K562 (cell line): ENCODE measurements around the gene ZSWIM6. TPM values are rescaled to one million over a fixed set of nuclear protein-coding genes. Genes with fewer than 3 reads are reported as not detected.

Experiments used
- ATAC-seq: fragments of 200-7000 bp; cut with Tn5 transposase; 3 replicates; pipeline ENCODE4 v1.9.1; 2020; ENCODE audit warnings: moderate library complexity
- BruUV-seq: library from RNA; stranded (reverse); fragments of 400-500 nt; replicated peaks from 2 replicates; lab custom pipeline; 2021; lab: Mats Ljungman, UMichigan
- CTCF ChIA-PET: fragments of 300-600 bp; formaldehyde crosslinking; extraction: SDS; loops from one replicate; lab custom pipeline; 2021; ENCODE audit warnings: low intra/inter-chr PET ratio; lab: Yijun Ruan, JAX
- POLR2A ChIA-PET: fragments of 300-600, 350-650 bp; sonication (Branson Sonifier 250); formaldehyde crosslinking; extraction: SDS; loops from one replicate; lab custom pipeline; 2021; ENCODE audit warnings: antibody characterized with exemption, inconsistent platforms; lab: Yijun Ruan, JAX
- DNase-seq, 4 experiments: peaks; one replicate each; pipeline versions ENCODE4 v3.0.0 to v3.0.0-alpha.2; 2011 to 2018; ENCODE audit warnings: low spot score in 3 of 4, mixed read lengths in 3 of 4; ENCODE audit errors: extremely low read depth in 1 of 4
- FAIRE-seq: peaks from 2 replicates; lab custom pipeline; 2011; peaks lifted over from hg19 to GRCh38; lab: Jason Lieb, UNC
- H2AFZ ChIP-seq: 2 replicates; pipeline ENCODE4 v1.6.0; 2011; ENCODE audit warnings: low read depth, low read length, control low read depth, inconsistent platforms
- H3K27ac ChIP-seq: fragments of 200-600 bp; 3 replicates; pipeline ENCODE4 v1.8.0; 2011; ENCODE audit warnings: low read depth, mild to moderate bottlenecking, control low read depth, inconsistent platforms, low read length, moderate library complexity, mixed read lengths; ENCODE audit errors: extremely low read depth
- H3K27me3 ChIP-seq, 2 experiments: fragments of 300-600 bp in 1 of 2; 2 replicates in 1 of 2; 3 replicates in 1 of 2; pipeline versions ENCODE4 v1.6.0 to v1.8.0; 2011; ENCODE audit warnings: inconsistent platforms in 2 of 2, low read length in 2 of 2, mild to moderate bottlenecking in 1 of 2, mixed read lengths in 1 of 2, moderate library complexity in 1 of 2; ENCODE audit not compliant: control insufficient read depth in 2 of 2, insufficient read depth in 2 of 2
- H3K36me3 ChIP-seq: fragments of 300-600 bp; 3 replicates; pipeline ENCODE4 v1.8.0; 2011; ENCODE audit warnings: mild to moderate bottlenecking, low read length, inconsistent platforms; ENCODE audit not compliant: control insufficient read depth, insufficient read depth
- H3K4me1 ChIP-seq, 2 experiments: fragments of 200-600 bp in 1 of 2; replicated peaks in 1 of 2; 2 replicates in 1 of 2; 3 replicates in 1 of 2; pipeline versions ENCODE4 v1.5.1 to v1.8.0; 2011; ENCODE audit warnings: inconsistent platforms in 2 of 2, low read length in 2 of 2, mild to moderate bottlenecking in 1 of 2, mixed read lengths in 1 of 2, moderate library complexity in 1 of 2; ENCODE audit not compliant: control insufficient read depth in 2 of 2, insufficient read depth in 2 of 2
- H3K4me2 ChIP-seq: 2 replicates; pipeline ENCODE4 v1.6.1; 2011; ENCODE audit warnings: low read length, control low read depth, inconsistent platforms, mixed read lengths; ENCODE audit not compliant: insufficient read depth
- H3K4me3 ChIP-seq: fragments of 200-600 bp; sonication (generic), shearing (Covaris generic); 2 replicates; pipeline ENCODE4 v1.5.1; 2016; ENCODE audit warnings: control low read depth, inconsistent platforms
- H3K79me2 ChIP-seq: fragments of 200-600 bp; 3 replicates; pipeline ENCODE4 v1.8.0; 2011; ENCODE audit warnings: low read length, inconsistent platforms; ENCODE audit not compliant: control insufficient read depth, insufficient read depth
- H3K9ac ChIP-seq, 2 experiments: 2 replicates each; pipeline versions ENCODE4 v1.6.0 to v1.6.1; 2011; ENCODE audit warnings: low read depth in 2 of 2, low read length in 2 of 2, control low read depth in 1 of 2, inconsistent platforms in 1 of 2, mild to moderate bottlenecking in 1 of 2, mixed read lengths in 1 of 2; ENCODE audit not compliant: insufficient read depth in 1 of 2
- H3K9me1 ChIP-seq: one replicate; pipeline ENCODE4 v1.6.0; 2011; ENCODE audit warnings: inconsistent platforms, mild to moderate bottlenecking, low read length, moderate library complexity; ENCODE audit not compliant: control insufficient read depth, insufficient read depth
- H3K9me3 ChIP-seq: replicated peaks from 2 replicates; pipeline ENCODE4 v1.5.1; 2011; ENCODE audit warnings: low read depth, low read length, inconsistent platforms; ENCODE audit not compliant: control insufficient read depth, insufficient read depth
- H4K20me1 ChIP-seq: replicated peaks from 2 replicates; pipeline ENCODE4 v1.6.1; 2011; ENCODE audit warnings: low read length, inconsistent platforms, mixed read lengths; ENCODE audit not compliant: control insufficient read depth, insufficient read depth
- ARID3A ChIP-seq: IDR thresholded peaks from 2 replicates; pipeline ENCODE4 v1.6.1; 2012; ENCODE audit warnings: low read depth, low read length, improper control_type of control experiment, borderline replicate concordance
- CAMTA2 ChIP-seq: fragments of 250-450 bp; sonication (Bioruptor Pico); conservative IDR thresholded peaks from 2 replicates; pipeline ENCODE4 v1.5.1; 2022
- HNRNPLL ChIP-seq: fragments of 200-400 bp; formaldehyde crosslinking; IDR thresholded peaks from 2 replicates; pipeline ENCODE4 v1.6.1; 2017; ENCODE audit warnings: low read length, low read depth, mild to moderate bottlenecking; ENCODE audit not compliant: poor library complexity, severe bottlenecking
- ZNF133 ChIP-seq: fragments of 250-450 bp; sonication (Bioruptor Pico); IDR thresholded peaks from 2 replicates; pipeline ENCODE4 v1.4.0; 2020; ENCODE audit warnings: mild to moderate bottlenecking
- WGBS: fragments of 100-300 bp; shearing (Covaris generic); methylation state at CpG from one replicate; pipeline ENCODE4 v1.1.6; 2016; ENCODE audit warnings: low coverage, mixed read lengths; ENCODE audit not compliant: insufficient coverage; ENCODE audit errors: missing lambda C conversion rate; 5-methylcytosine and 5-hydroxymethylcytosine counted together
- in situ Hi-C: fragments of 300-500 bp; cut with MboI; formaldehyde crosslinking; loops from 4 replicates; pipeline ENCODE4 v1.15.0; 2018; ENCODE audit warnings: inconsistent platforms, mixed read lengths
- intact Hi-C: fragments of 100-400 bp; cut with micrococcal nuclease; formaldehyde crosslinking; loops from 2 replicates; pipeline ENCODE4 v1.14.2; 2022
- polyA plus RNA-seq, 8 experiments: library from polyadenylated mRNA; depleted of rRNA in 4 of 8; stranded (reverse) in 5 of 8; unstranded in 3 of 8; fragments of >200 nt; fragmentation: Nextera tagmentation in 2 of 8; fragmentation: Illumina TruSeq in 1 of 8; extraction: Ambion mirVana in 2 of 8; extraction: Trizol in 1 of 8; gene quantifications; 2 replicates each; pipeline versions ENCODE4 v1.2.1 to v1.2.3, GENCODE V29; 2011 to 2014; ENCODE audit warnings: inconsistent platforms in 1 of 8, missing spikeins in 1 of 8
- total RNA-seq, 7 experiments: library from RNA; depleted of rRNA in 6 of 7; stranded (reverse); fragments of >200 nt in 6 of 7; fragmentation: Illumina TruSeq in 2 of 7; extraction: Trizol in 2 of 7; gene quantifications; 2 replicates each; pipeline versions ENCODE4 v1.2.1 to v1.2.3, GENCODE V29; 2011 to 2021; ENCODE audit warnings: low replicate concordance in 1 of 7

Gene ZSWIM6
- total and polyA plus RNA-seq, 9 of the 15 experiments (the other 6 are each of a cell fraction or from before 2014, with no cell fraction given), result 0.81 to 3.2 (median 2.0) TPM

GRCh38 chr5:61504143-61504770, 172.2 kb downstream of the ZSWIM6 start:
- H3K4me3 ChIP-seq, result no peak overlapping the region
- intact Hi-C loops, result no loop called here
- no peak overlapping the region for H3K4me2 ChIP-seq
- H3K9me1 ChIP-seq, result no peaks in the 10 kb centered on the region
- in situ Hi-C loops, result no loop called here
- ATAC-seq (no peak), FAIRE-seq (no peak), DNase-seq (no peak)
- peaks cover 0 to 3% of the 10 kb centered on the region in 2 experiments; a peak in 1 of 5 replicates for H3K27me3 ChIP-seq
- H3K36me3 ChIP-seq, result no peaks in the 10 kb centered on the region
- ChIA-PET POLR2A (no interaction called here), CTCF (no interaction called here)
- no peak overlapping the region for H2AFZ ChIP-seq
- WGBS, result 0% methylated on average over 1 of the region's 1 CpG
- no peaks in the 10 kb centered on the region for H3K4me1 ChIP-seq
- no peaks in the 10 kb centered on the region for H3K9me3 ChIP-seq
- H3K9ac ChIP-seq, result no peak overlapping the region
- H3K27ac ChIP-seq, result no peak overlapping the region
- H3K79me2 ChIP-seq, result no peaks in the 10 kb centered on the region
- BruUV-seq, result no TSS peak
- no peaks in the 10 kb centered on the region for H4K20me1 ChIP-seq
- no peak for TF ChIP-seq ARID3A
- TF ChIP-seq HNRNPLL, result no peak
- TF ChIP-seq ZNF133 (CRISPR knock-in tag), result no peak
- TF ChIP-seq CAMTA2, result no peak
- TF ChIP-seq, all 486 proteins: peak for 0
